ENCODE results near the gene C14orf180.

Gene C14orf180

DNA sequence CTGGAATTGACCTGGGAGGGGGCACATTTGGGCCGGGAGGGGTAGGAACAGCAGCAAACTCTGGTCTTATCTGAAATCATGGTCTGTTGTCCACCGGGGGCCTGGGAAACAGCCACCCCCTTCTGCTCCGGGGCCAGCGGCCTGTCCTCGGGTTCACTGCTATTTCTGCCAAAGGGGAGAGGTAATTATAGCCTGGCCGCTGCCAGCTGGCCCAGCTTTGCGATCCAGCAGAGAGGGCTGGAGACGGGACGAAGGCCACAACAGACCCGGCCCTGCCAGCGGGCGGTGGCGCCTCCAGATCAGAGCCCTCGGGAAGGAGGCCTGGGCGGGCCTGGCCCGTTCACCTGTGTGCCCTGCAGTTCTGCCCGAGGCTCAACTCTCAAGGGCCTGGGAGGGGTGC is at the start of gene C14orf180:
TSS of gene C14orf180 (plus strand) at position 258 of the 400 bp plus-strand sequence. CDS start 6,667 bp downstream, outside the sequence.
- DNase-seq (ENCODE audit: low spot score), result no peak

DNA sequence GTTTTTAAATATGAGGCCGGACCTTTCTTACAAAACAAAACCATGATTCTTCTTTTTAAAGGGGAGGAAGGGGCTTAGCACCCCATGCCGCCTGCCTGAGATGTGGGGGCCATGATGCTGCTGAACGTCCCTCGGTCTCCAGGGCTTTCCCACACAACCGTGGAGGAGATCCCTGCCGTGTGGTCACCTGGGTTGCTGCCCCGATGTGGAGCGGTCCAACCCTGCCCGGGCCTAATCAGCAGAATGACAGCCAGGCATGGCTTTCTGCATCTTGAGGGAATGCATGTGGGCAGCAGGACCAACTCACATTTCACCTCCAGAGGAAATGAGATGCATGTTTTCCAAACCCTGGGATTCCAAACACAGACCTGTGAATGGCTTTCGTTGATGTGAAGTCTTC is 48.9 kb upstream of the C14orf180 start:
- DNase-seq (ENCODE audit: low spot score), result no peak

DNA sequence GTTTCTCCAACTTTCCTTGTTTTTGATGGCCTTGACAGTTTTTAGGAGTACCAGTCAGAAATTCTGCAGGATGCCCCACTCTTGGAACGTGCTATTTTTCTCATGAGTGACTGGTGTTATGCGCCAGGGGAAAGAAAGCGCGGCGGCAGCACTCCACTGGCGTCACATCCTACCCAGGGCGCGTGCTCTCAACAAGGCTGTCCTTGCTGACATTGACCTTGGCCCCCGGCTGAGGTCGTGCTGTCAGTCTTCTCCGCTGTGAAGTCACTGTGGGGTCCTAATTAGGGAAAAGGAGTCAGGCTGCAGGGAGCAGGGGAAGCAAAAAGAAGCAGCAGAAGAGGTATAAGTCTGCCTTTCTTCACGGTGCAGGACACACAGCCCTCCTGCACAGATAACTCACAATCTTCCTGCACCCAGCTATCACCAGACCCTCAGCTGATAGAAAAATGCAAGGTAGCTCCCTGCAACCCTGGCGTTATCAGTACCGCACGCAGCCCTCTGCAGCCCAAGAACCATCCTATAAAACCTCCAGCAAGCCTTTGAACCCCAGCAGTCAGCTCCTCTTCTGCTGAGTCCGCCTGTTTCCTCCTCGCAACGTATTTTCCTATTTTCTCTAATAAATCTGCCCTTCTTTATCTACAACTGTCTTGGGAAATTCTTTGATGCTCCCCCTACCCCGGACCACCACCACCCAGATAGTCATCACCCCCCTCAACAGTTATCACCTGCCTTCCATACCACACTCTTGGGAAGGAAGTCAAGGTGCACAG is 48.0 kb upstream of the C14orf180 start:
- DNase-seq (ENCODE audit: low spot score), result no peak

DNA sequence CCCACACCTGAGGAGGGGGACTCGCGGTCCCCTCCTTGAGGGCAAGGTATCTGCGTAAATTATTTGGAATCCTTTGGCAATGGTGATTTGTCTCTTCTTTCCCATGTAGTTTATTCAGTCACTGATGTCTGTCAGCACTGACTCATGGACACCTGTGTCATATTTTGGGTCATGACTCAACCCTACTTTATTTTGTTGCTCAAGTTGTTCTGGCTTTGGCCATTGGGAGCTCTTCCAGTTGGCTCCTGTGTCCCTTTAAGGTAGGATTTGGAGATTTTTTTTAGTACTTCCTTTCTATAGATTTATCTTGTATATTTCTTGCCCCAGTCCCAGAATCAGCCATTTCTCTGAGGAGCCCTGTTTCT is 47.4 kb upstream of the C14orf180 start:
- no peak for DNase-seq (ENCODE audit: low spot score)

DNA sequence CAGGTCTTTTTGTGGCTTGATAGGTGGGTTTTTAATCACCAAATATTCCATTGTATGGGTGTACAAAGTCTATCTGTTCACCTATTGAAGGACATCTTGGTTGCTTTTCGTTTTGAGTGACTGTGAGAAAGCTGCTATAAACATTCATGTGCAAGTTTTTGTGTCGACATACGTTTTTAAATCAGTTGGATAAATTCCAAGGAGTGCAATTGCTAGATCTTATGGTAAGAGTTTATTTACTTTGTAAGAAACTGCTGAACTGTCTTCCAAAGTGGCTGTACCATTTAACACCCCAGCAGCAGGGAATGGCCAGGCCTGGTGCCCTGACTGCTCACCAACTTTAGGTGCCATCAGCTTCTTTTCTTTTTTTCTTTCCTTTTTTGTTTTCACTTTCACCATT is 45.5 kb upstream of the C14orf180 start:
- no peak for DNase-seq (ENCODE audit: low spot score)

DNA sequence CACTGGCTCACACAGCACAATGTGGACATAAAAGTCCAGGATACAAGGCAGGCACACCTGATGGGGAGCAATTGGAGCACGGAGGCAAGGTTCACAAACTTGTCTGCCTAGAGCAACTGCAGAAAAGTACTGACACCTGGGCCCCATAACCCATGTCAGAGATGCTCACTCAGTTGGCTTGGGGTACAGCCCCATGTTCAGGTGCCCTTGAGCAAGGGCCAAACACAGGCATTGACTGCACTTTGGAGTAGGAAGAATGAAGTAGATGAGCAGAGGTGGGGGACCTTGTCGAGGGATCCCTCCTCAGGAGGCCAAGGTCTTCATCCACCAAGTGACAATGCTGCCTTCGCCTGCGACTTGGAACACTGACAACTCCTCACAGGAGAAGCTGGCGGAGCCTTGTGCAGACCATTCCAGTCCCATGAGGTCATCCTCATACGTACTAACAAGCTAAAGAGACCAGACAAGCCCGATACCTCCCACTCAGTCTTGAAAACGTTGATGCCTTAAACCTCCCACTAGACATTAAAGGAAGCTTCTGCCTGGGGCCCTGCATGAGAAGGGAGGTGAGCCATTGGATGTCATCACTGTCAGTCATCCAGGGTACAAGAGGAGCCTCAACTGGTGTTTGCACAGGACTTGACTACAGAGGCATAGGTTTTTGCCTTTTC is 42.5 kb upstream of the C14orf180 start:
- DNase-seq (ENCODE audit: low spot score), result no peak

DNA sequence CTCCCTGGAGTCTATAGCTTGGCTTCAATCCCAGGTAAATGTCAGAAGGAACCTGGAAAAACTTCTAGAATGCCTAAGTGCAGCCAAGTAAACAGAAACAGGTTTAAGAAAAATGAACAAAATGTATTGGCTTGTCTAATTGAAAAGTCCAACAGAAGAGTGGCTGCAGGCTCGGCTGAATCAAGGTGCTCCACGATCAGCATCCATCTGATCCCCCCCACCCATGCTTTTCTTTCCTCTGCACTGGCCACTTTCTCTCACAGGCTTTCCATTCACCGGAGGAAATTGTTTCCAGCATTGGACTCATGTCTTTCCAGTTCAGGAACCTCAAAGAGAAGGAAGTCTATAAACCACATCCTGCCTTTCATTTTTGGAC is 42.0 kb upstream of the C14orf180 start:
- DNase-seq (ENCODE audit: low spot score), result no peak

DNA sequence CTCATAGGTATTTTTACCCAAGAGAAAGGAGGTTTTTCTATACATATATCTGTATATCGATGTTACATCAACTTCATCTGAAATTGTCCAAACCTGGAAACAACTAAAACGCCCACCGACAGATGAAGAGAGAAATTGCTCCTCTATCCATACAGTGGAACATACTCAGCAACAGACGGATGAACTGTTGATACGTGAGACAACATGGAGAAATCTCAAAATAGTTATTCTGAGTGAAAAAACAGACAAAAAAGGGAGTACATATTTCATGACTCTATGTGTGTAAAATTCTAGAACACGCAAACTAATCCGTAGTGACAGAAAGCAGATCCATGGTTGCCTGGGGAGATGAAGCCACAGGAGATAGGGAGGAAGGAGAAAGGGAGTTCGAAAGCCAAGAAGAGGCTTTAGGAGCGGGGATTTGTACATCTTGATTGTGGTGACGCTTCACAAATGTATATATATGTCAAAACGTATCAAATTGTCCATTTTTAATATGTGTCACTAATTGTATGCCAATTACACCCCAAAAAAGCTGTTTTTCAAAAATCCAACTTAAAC is 37.6 kb upstream of the C14orf180 start:
- no peak for DNase-seq (ENCODE audit: low spot score)

DNA sequence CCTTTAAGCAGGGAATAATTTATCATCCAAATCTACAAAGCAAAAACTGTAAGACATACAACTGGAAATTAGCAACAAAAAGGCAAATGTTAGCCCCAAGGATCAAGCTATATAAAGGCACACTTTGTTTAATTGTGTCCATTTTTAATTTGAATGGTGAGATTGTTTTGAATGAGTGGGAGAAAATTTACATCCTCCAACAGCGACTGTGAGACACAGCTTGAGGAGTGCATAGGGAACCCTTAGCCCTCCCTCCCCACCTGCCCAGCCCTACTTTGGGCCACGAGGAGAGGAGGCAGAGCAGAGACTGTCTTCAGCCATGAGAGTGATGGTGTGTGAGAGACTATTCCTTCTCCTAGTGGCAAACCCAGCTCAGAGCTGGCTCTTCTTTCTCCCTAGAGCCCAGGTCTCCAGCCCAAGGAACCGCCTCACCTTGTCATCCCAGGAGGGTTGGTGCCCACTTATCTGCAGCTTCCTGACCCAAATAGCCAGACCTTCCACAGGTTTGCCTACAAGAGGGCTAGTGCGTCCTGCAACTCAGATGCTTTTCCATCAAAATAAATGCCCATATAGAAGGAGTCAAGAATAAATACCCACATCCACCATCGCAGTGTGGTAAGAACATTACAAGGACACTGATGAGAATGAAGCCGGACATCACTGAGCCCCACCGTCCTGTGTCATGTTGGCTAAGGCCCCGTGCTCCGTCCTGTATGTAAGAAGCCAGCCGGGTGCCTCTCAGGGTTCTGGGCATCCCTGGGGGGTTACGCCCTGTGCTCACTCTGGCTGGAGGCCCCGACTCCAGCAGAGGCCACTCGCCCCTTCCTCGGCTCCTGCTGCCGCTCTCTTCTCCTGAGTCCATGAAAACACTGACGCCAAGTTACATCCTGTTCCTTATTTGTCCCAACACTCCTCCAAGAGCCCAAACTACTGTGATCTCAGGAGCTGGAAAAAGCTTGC is 36.4 kb upstream of the C14orf180 start:
- DNase-seq (ENCODE audit: low spot score), result no peak

DNA sequence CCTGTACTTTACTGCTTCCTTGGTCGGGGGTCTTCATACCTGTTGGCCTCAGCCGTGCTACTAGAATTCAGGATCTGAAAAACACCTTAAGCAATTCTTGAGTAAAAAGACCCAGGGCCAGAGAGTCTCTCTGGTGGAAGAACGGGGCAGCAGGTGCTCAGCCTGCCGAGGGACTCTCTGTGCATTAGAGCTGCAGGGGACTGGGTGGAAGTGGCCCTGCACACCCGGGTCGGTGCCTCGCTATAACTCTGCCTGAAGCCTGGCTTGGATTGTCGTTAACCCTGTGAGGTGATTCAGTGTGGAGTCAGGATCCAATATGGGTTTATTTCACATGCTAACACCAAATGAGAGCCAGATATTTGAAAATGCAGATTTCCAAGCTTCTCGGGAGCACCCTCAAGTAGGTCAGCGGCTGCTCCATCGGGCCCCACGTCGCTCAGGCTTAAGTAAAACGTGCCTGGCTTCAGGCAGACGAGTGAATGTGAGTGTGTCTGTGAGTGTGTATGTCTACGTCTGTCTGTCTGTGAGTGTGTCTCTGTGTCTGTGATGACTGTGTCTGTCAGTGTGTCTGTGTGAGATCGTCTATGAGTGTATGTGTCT is 35.1 kb upstream of the C14orf180 start:
- DNase-seq (ENCODE audit: low spot score), result no peak

DNA sequence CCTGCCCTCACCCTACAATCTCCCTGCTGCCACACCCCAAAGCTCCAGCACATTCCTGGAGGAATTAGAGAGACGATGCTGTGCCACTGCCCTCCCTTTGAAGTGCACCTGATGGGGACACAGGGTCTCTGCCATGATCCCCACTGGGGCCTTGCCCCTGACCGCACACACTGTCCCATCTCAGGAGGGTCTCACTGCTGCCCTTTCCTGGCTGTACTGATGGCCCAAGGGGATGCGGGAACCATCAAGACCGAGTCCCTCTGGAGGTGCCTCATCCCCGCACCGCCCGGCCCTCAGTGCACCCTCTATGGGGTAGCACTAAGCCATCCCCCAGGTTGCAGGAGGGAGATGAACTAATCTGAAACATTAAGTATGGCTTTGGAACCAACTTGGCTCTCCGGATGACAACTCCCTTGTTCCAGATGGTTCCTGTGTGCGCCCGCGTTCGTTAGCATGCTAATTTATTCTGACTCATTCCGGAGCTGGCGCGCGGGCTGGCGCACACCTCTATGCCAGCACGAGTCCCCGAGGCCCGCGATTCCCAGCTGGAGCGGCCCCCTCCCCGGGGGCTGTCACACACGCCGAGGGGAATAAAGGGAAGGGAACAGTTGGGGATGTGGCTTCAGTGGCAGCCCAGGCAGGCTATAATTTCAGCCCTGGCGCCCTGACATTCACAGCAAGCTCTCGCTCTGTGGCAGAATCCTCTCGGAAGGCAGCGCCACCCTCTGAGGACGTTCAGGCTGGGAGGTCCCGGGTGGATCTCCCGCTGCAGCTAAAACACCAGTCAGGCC is 34.2 kb upstream of the C14orf180 start:
- DNase-seq (ENCODE audit: low spot score), result peak; percentile 85

DNA sequence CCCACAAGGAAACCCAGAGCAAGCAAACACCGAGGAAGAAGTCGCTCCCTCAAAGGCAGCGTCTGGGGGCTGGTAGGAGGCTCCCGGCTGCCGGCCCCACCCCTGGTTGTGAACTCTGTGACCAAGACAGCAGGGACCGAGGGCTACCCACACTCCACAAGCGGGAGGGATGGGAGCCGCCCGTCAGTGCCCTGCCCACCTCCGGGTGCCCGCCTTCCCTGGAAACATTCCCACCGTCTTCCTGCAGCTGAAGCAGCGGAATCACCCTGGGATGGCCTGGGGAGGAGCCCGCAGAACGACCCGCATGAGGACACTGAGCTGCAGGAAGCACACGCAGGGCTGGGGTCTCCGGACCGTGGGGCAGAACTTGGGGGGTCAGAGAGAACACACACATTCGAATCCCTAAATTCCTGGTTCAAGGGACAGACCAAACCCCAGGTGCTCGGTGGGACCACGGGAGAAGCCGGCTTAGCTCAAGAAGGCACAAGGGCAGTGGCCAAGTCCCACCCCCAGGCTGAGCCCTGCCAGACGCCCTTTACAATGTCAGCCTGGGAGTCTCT is 33.5 kb upstream of the C14orf180 start:
- no peak for DNase-seq (ENCODE audit: low spot score)

DNA sequence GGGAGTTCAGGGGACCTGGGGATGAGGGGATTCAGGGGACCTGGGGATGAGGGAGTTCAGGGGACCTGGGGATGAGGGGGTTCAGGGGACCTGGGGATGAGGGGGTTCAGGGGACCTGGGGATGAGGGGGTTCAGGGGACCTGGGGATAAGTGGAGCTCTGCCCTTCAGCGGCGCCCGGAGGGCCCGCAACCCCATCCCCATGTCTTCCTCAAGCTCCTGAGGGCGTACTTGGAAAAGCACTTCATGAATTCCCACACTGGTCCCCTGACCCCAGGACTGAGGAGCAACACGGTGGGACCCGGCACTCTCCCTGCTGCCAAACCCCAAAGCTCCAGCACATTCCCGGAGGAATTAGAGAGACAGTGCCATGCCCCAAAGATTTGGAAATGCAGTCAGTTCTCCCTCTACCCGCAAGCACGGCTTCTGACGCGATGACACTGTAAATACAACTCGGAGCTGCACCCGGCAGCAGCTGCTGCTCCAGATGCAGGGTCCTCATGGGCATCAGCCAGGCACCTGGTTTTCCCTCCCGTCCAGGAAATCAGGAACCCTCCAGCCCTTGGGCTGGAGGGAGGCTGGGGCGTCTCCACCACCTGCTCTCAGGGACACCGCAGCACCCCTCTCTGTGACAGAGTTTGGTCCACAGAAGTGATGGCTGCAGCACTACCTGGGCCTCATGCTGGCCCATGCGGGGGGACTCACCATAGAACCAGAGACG is 32.8 kb upstream of the C14orf180 start:
- DNase-seq (ENCODE audit: low spot score), result no peak

DNA sequence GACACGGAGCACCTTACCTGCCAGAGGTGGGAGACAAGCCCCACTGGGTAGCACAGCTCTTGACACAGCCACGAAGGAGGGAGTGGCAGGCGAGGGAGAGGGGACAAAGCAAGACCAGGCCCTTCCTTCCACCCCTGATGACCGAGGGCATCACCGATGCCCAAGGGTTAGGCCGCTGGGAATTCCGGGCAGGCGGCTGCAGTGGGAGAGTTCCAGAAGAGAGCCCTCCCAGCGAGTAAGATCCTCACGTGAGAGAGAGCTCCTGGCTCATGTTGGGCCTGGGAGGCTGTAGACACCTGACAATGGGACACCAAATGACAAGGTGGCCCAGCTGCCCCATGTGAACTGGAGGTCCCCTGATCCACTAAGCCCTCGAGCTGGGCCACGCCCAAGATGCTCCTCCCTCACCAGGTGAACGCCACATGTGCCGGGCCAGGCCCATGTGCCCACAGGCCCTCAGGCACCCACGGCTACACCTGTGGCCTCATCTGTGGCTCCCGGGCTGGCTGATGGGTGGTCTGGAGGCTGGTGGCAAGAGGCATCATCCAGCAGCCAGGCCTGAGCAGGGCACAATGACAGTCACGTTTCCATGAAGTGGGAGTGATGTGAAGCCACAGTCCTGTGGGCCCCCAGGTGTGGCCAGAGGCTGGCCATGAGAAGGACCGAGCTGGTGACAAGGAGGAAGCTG is 32.1 kb upstream of the C14orf180 start:
- no peak for DNase-seq (ENCODE audit: low spot score)

DNA sequence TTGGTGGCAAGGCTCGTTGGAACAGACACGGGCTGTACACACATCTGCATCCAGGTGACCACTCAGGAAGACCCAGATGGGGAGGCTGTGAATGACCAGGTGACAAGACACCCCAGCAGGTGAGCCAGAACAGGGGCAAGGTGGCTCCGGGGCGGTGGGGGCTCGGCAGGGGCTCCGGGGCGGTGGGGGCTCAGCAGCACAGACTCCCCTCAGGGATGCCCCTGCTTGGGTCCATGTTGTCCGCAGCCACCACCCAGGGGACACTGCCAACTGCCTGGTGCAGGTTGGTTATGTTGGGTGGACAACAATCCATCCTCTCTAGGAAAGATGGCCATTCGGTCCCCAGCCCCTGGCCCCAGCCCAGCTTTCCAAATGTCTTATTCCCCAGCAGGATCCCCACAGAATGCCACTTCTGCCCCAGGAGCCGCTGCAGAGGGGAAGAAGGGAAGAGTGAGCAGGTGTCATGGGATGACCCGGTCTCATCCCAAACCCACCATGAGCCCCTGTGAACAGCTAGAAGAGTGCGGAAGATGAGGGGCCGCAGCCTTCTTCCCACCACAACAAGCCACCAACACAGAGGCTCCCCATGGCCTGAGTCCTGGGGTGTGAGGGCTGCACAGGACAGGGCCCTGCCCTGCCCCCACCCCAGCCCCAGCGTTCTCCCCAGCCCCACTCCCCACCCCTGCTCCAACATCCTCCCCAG is 31.4 kb upstream of the C14orf180 start:
- DNase-seq (ENCODE audit: low spot score), result no peak

DNA sequence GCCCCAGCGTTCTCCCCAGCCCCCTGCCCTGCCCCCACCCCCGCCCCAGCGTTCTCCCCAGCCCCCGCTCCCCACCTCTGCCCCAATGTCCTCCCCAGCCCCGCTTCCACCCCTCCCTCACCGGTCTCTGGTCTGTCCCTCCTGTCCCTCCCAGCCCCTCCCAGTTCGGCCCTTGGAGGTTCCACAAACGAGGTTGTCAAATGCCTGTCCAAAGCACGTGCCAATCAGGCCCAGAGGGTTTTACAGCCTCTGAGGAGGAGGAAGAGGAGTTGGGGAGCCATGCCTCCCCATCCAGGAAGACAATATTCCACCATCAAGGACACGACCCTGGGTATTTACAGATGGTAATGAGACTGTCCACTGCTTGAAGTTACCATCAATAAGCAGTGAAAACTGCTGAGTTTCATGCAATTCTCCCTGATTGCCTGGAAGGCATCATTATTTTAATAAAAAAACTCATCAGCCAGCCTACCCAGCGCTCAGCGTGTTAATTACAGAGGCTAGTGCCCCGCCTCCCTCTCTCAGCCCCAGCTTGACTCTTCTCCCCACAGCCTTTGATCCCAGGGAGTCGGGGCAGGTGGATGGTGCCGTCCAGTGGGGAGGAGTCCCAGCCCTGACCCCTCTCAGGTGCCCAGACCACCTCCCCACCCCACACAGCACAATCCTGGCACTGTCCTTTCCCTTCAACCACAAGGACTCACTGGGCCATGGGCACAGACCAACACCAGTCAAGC is 30.6 kb upstream of the C14orf180 start:
- DNase-seq (ENCODE audit: low spot score), result no peak

DNA sequence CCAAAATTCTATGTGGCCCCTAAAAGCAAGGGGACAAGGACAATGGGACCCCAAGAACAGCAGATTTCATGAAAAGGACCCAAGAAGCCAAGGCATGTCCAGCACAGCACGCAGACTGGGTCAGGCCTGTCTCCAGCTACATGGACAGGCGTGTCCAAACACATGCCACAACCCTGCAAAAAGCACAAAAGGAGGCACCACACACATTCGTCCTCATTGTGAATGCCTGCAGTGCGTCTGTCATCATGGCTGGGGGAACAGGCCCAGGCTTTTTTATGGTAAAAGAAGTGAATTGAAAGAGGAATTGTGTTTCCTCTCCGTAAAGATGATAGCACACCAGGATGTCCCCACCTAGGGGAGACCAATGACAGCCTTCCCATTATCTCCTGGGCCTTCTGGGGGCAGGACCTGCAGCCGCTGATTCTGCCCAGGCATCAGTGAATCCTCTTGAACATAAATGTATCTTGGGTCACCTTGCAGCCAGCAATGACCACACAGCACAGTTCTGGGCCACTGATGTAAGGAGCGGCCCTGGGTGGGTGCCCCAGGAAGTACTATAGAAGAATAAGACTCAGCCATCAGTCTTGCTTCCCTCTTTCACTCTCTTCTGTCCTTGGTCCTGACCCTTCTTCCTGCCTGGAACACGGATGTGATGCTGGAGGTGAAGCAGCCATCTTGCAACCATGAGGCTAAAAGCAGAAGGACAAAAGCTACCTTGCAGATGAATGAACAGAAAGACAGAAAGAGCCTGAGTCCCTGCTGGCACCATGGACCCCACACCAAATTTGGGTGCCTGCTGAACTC is 29.8 kb upstream of the C14orf180 start:
- DNase-seq (ENCODE audit: low spot score), result no peak

All from Ammon's horn (tissue), 1 donor.